HFF-Myc (cell line): ENCODE measurements around the gene CNTNAP4.

ENCODE experiments used
- DNase-seq: peaks from one replicate; pipeline ENCODE4 v3.0.0-alpha.2; 2011; ENCODE audit warnings: low read depth; ENCODE audit errors: extremely low read depth
- H3K4me3 ChIP-seq: replicated peaks from 2 replicates; pipeline ENCODE4 v1.5.1; 2011; ENCODE audit warnings: low read depth, mild to moderate bottlenecking, control low read depth, low read length
- CTCF ChIP-seq: IDR thresholded peaks from 2 replicates; pipeline ENCODE4 v1.5.1; 2012; ENCODE audit warnings: mild to moderate bottlenecking, low read depth, low read length, control low read depth; ENCODE audit errors: missing control alignments

Gene CNTNAP4

GRCh38 chr16:76573281-76573680, 296.1 kb downstream of the CNTNAP4 start:
- TF ChIP-seq CTCF = no peak
- DNase-seq = no peak
- no peak overlapping the region for H3K4me3 ChIP-seq

DNA sequence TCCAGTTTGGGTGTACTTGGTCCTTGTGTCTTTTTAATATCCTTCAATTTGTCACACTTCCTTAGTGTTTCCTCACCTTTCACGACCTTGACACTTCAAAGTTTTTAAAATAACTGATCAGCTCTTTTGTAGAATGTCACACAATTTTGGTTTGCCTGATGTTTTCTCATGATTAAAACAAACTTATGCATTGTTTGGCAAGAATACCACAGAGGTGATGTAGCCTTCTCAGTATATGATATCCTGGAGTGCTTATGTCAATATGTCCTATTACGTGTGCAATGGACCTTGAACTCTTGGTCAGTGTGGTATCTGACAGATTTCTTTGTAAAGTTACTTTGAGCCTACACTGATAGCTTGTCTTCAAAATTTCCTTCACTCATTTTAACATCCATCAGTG, 297.4 kb downstream of the CNTNAP4 start:
- TF ChIP-seq CTCF = no peak
- no peak for DNase-seq
- no peak overlapping the region for H3K4me3 ChIP-seq

- TF ChIP-seq CTCF = no peak
- H3K4me3 ChIP-seq = no peak overlapping the region
- no peak for DNase-seq
Measured at GRCh38 chr16:76576526-76576925, 299.3 kb downstream of the CNTNAP4 start.

DNA sequence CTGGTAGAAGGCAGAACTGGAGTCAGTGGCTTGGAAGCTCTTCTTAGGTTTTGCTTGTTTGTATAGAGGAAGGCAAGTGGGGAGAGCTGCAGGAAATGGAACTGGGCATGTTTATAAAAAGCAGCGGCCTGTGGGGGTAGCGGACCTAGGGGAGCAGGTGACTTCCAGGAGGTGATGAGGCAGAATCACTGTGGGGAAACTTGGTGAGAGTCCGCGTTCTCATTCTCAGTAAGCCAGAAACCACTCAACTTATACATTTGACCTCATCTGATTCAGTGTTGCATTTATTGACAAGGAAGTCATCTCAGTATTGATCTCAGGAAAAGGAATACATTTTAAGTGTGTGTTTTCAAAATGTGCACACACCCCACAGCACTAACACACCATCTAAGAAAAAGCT, 299.8 kb downstream of the CNTNAP4 start:
- no peak overlapping the region for H3K4me3 ChIP-seq
- DNase-seq = no peak
- TF ChIP-seq CTCF = no peak

- no peak for TF ChIP-seq CTCF
- no peak overlapping the region for H3K4me3 ChIP-seq
- DNase-seq = no peak
Measured at GRCh38 chr16:76579277-76579922, 302.2 kb downstream of the CNTNAP4 start.

DNA sequence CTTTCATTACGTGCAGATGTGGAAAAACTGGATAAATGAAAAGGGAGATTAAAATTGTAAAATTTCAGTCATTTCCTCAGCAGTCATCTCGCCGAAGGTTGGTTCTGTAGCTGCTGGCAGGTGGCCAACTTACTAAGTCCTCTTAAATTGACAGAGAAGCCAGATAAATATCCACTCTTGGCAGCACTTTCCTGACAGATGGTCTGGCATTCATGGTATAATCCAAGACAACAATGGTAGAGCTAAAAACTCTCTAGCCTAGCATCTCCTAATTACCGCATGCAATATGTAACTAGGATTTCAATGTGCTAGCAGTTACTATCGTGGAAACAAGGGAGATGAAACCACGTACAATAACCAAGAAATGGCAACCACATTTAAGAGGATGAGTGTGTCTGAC, 306.3 kb downstream of the CNTNAP4 start:
- H3K4me3 ChIP-seq = no peak overlapping the region
- no peak for TF ChIP-seq CTCF
- DNase-seq = no peak

DNA sequence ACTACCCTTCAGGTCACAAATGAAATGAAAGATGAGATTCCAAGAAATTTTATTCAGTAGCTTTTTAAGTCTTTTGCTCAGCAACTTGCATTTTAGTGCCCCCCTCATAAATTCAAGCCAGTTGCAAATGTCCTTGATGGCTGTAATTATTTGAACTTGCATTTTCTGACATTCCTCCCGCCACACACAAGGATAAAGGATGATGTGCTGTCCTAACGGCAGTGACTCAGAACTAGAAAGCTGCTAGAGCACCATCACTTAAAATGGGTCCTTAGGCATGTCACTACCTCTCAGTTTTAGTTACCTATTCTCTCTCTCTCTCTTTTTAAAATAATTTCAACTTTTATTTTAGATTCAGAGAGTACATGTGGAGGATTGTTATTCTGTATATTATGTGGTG, 306.7 kb downstream of the CNTNAP4 start:
- no peak for TF ChIP-seq CTCF
- no peak overlapping the region for H3K4me3 ChIP-seq
- DNase-seq = no peak
